ENCODE measurements around the gene LGR6. TPM values are rescaled to one million over a fixed set of nuclear protein-coding genes. Genes with fewer than 3 reads are reported as not detected.
"Not testable (repeated sequence)": the region's sequence is repeated elsewhere in the genome, so short reads cannot be mapped to it uniquely, and the experiment has no call there.

LGR6 gene
- total RNA-seq, 1 donor from 2014 or later = 0.62 TPM

GRCh38 chr1:202329891-202330290, 136.3 kb downstream of the LGR6 start:
- no peak for DNase-seq

DNA sequence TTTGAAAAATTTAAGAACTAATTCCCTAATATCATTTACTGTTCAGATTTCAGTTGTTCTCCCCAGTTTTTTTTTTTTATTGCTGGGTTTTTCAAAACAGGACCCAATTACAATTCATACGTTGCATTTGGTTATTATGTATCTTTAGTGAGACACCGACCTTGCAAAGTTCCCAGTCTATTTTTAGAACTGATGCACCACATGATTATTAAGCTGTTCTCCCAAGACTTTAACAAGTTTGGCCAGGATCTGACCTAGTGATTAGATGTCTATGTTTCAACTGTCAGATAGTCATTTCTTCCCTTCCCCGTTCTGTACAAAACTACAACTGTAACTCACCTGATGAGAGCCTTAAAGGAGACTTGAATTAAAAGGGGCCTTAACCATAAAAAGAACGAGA, 140.3 kb downstream of the LGR6 start:
- no peak for DNase-seq

DNA sequence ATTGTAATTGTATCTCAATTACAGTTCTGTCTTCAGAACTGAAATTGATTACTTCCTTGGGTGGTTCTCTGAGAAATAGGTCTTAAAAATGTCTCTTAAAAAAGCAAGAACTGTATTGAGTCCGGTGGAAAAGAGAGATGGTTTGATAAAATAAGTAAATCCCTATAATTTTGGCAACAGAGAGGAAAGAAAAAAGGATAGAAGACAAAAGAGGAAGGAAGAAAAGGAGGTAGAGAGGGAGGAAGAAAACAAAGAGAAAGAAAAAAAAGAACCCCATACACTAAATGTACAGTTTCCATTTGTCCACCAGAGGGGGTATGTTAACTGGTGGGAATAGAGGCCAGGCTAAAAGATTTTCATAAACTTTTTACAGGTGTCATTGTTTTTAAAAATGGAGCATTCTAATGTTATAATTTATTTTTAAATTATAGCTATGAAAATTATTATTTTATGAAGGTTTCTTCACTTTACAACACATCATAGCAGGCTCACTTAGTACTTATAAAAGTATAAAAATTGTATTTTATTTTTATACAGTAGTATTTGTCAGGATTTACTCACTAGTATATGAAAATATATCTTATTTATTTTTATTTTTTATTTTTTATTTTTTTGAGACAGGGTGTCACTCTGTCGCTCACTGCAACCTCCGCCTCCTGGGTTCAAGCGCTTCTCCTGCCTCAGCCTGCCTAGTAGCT, 150.2 kb downstream of the LGR6 start:
- no peak for DNase-seq

GRCh38 chr1:202348005-202348508, 154.5 kb downstream of the LGR6 start:
- DNase-seq = no peak

DNA sequence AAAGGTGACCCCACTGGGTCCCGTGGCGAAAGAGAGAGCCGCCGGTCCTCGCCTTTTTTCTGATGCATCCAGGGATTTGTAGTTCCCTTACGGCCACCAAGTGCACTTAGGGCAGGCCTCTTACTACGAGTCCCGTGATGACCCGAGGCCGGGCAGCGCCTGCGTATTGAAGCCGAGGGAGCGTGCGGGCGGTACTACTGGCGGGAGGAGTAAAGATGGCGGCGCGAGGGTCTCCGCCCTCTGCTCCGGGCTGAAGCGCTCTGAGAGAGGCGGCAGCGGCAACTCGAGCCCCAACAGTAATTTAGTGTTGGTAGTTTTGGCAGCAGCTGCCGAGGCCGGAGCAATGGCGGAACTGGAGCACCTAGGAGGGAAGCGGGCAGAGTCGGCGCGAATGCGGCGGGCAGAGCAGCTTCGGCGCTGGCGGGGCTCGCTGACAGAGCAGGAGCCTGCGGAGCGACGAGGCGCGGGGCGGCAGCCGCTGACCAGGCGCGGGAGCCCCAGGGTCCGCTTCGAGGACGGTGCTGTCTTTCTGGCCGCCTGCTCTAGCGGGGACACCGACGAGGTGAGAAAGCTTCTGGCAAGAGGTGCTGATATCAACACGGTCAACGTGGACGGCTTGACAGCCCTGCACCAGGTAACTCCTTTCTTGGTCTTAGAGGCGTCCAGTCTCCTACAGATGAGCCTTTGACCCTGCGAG, 155.1 kb downstream of the LGR6 start, which contains the start of gene PPP1R12B:
TSS of gene PPP1R12B (plus strand) at position 191 of the 697 bp plus-strand sequence. CDS start at position 344, 153 bp downstream.
- peak; percentile 98 for DNase-seq

GRCh38 chr1:202349206-202349928, 155.8 kb downstream of the LGR6 start:
- peak; percentile 13 for DNase-seq

DNA sequence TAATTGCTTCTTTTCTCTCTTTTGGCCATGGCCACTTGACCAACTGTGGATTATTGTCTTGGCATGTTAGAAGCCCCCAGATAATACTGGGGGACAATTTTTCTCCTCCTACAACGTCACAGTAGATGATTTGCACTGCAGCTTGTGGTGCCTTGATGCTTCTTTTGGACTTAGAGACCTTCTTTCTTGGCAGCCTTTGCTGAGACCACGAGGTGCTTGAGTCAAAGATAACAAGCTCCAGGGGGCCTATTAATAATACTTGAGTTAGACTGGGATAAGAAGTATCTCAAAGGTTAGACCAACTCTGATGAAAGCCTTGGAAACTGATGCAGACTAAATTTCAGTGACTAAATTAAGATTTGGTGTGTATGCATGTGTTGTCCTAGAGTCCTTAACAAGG, 158.1 kb downstream of the LGR6 start:
- no peak for DNase-seq

- not testable (repeated sequence) for DNase-seq
These were observed 159.1 kb downstream of the LGR6 start for GRCh38 chr1:202352583-202353197.

- no peak for DNase-seq
These were observed 162.4 kb downstream of the LGR6 start for GRCh38 chr1:202355944-202356553.

GRCh38 chr1:202357506-202357905, 163.9 kb downstream of the LGR6 start:
- DNase-seq = no peak

- DNase-seq = no peak
These were observed 167.6 kb downstream of the LGR6 start for GRCh38 chr1:202361224-202361623.

- DNase-seq = no peak
These were observed 168.1 kb downstream of the LGR6 start for GRCh38 chr1:202361701-202362100.

- no peak for DNase-seq
These were observed 168.6 kb downstream of the LGR6 start for GRCh38 chr1:202362212-202362611.

DNA sequence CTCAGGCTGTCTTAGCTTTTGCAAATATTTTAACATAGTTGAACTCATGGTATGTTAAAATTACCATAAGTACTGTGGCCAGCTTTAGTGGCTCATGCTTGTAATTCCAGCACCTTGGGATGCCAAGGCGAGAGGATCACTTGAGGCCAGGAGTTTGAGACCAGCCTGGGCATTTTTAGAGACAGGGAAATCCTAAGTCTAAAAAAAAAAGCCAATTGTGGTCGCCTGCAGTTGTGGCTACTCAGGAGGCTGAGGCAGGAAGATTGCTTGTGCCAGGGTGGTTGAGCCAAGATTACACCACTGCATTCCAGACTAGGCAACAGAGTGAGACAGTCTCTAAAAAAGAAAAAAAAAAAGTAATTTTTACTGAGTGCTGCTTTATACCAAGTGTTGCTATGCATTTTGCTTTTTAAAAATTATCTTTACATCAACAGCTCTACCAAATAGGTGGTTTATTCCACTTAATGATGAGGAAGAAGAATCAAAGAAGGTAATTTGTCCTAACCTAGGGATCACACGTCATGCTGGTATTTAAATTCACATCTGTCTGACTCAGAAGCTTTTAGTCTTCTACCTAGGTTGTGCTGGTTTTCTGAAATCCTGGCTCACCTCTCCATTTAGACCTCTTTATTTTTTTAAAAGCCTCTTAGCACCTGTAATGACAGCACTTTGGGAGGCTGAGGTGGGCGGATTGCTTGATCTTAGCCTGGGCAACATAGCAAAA, 171.7 kb downstream of the LGR6 start:
- DNase-seq = no peak

DNA sequence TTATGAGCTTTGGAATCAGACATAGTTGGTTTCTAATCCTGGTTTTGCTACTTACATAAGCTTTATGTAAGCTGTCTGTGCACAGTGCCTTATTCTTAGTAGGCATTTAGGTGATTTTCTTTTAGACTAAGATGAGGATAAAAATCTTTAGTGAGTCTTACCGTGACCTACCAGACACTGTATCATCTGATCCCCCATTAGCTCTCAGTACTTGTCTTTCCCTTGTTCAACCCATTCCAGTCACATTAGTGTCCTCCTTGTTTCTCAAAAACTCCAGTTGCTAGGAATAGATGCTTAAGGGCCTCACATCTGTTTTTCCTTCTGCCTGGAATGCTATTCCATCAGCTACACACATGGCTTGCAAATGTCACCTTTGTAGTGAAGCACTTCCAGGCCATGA, 173.7 kb downstream of the LGR6 start:
- DNase-seq = no peak

Other genes starting within 250 kb of the LGR6 start
- gene LMOD1, start 247.3 kb upstream of the LGR6 start, total RNA-seq = 0.47 TPM
- gene TIMM17A, start 238.3 kb upstream of the LGR6 start, total RNA-seq = 54.0 TPM
- gene RNPEP, start 211.2 kb upstream of the LGR6 start, total RNA-seq = 18.9 TPM
- gene ELF3, start 183.2 kb upstream of the LGR6 start, total RNA-seq = 0.31 TPM
- gene GPR37L1, start 70.9 kb upstream of the LGR6 start, total RNA-seq = 1.1 TPM
- 77.0 TPM for gene ARL8A, start 49.1 kb upstream of the LGR6 start, total RNA-seq
- gene PTPN7, start 33.2 kb upstream of the LGR6 start, total RNA-seq = 0.16 TPM
- gene UBE2T, start 148.1 kb downstream of the LGR6 start, total RNA-seq = 27.6 TPM
- 30.4 TPM for gene PPP1R12B, start 154.9 kb downstream of the LGR6 start, total RNA-seq